Heart right ventricle (tissue), 16 donors: ENCODE results near the gene HLX. TPM values are rescaled to one million over a fixed set of nuclear protein-coding genes. Genes with fewer than 3 reads are reported as not detected.

Source experiments
- ATAC-seq, 8 donors: fragments of 200-7000 bp; cut with Tn5 transposase; one replicate each; pipeline ENCODE4 v1.9.1; 2020; ENCODE audit warnings: mild to moderate bottlenecking in 8 of 8, moderate library complexity in 8 of 8, moderate number of reproducible peaks in 1 of 8
- DNase-seq, 2 donors: peaks; one replicate each; pipeline ENCODE4 v3.0.0-alpha.2; 2020
- H3K27ac ChIP-seq, 10 donors: fragments of 200-600 bp; sonication (generic) in 2 of 10; one replicate each; pipeline versions ENCODE4 v1.5.0 to v1.8.0; 2020 to 2022; ENCODE audit warnings: mild to moderate bottlenecking in 3 of 10
- H3K27me3 ChIP-seq, 7 donors: fragments of 200-600 bp; one replicate each; pipeline ENCODE4 v1.8.0; 2021 to 2022; ENCODE audit warnings: mild to moderate bottlenecking in 2 of 7
- H3K36me3 ChIP-seq, 9 donors: fragments of 200-600 bp; sonication (generic) in 1 of 9; one replicate each; pipeline versions ENCODE4 v1.5.0 to v1.8.0; 2020 to 2022; ENCODE audit warnings: mild to moderate bottlenecking in 2 of 9
- H3K4me1 ChIP-seq, 9 donors: fragments of 200-600 bp; sonication (generic) in 1 of 9; one replicate each; pipeline versions ENCODE4 v1.5.0 to v1.8.0; 2020 to 2022; ENCODE audit warnings: mild to moderate bottlenecking in 4 of 9
- H3K4me3 ChIP-seq, 10 donors: fragments of 200-600 bp; sonication (generic) in 2 of 10; one replicate each; pipeline versions ENCODE4 v1.5.0 to v1.8.0; 2020 to 2022; ENCODE audit warnings: mild to moderate bottlenecking in 7 of 10, moderate library complexity in 2 of 10
- H3K9me3 ChIP-seq, 11 donors: fragments of 200-600 bp in 10 of 11; sonication (generic) in 2 of 11; one replicate each; pipeline versions ENCODE4 v1.5.0 to v1.8.0; 2013 to 2022; ENCODE audit warnings: mild to moderate bottlenecking in 2 of 11, control low read depth in 1 of 11, moderate library complexity in 1 of 11
- CTCF ChIP-seq, 9 donors: fragments of 200-600 bp; sonication (generic) in 2 of 9; IDR thresholded peaks; one replicate each; pipeline versions ENCODE4 v1.5.0 to v1.8.0; 2021 to 2022; ENCODE audit warnings: antibody characterized with exemption in 9 of 9, mild to moderate bottlenecking in 5 of 9, moderate library complexity in 1 of 9
- WGBS, 2 donors: extraction: QIAGEN DNeasy Blood & Tissue Kit; methylation state at CpG; one replicate each; pipeline ENCODE4 v1.1.7; 2013; ENCODE audit warnings: inconsistent platforms in 1 of 2; 5-methylcytosine and 5-hydroxymethylcytosine counted together
- intact Hi-C, 10 donors: fragments of 100-400 bp; cut with DNase I; formaldehyde crosslinking; loops; one replicate each; pipeline versions ENCODE4 v1.11.1 to v1.14.2; 2022
- polyA plus RNA-seq, 2 donors: library from polyadenylated mRNA; stranded (reverse); fragments of 200-250 nt; gene quantifications; one replicate each; pipeline ENCODE4 v1.2.3, GENCODE V29; 2013
- total RNA-seq, 10 donors: library from RNA; stranded (reverse); fragmentation: NEBNext Ultra II Directional in 3 of 10; extraction: Animal tissue kit (Norgen Biotek cat#: 25700) in 3 of 10; gene quantifications; one replicate each; pipeline versions ENCODE4 v1.2.1 to v1.2.4, GENCODE V29; 2021 to 2023
- donor health status: Arrhythmogenic right ventricular cardiomyopathy.
- donor health status: ischemic (EF 13 %, LVEDD 7.1; RV severe dilation, severe dysfunction).
- donor health status: healthy with polysubstance abuse.
- donor health status: DM: no; HTN: yes; CAD: no.
- donor health status: DM: no; HTN: no; CAD: no.
- donor health status: ischemic (EF 25% LVEDD 6.9; RV normal size, moderate dysfunction).
- donor health status: ischemic (EF 25% LVEDD 5.7; RV mildly dilated, moderate dysfunction).
- donor health status: healthy.
- donor health status: DM: yes; HTN: yes; CAD: no.
- donor health status: Ischemic cardiomyopathy.
- donor health status: ischemic (EF 35%, LVEDD 5.7; RV mildly dilated, moderate dysfunction).
- donor health status: nonischemic (EF 11% LVEDD 7.7; RV severe dilation, severe dysfunction).
- donor health status: DM: yes; HTN: yes; CAD: no.
- donor health status: PGD.
- donor health status: ischemic (EF 29% LVEDD 5.4; RV normal size, mild dysfunction).
- donor health status: nonischemic (EF 23%, LVEDD 6.1; RV moderate dilation, normal function).

The HLX gene
- total and polyA plus RNA-seq, 12 donors: 4.3 to 13.8 (median 6.7) TPM

DNA sequence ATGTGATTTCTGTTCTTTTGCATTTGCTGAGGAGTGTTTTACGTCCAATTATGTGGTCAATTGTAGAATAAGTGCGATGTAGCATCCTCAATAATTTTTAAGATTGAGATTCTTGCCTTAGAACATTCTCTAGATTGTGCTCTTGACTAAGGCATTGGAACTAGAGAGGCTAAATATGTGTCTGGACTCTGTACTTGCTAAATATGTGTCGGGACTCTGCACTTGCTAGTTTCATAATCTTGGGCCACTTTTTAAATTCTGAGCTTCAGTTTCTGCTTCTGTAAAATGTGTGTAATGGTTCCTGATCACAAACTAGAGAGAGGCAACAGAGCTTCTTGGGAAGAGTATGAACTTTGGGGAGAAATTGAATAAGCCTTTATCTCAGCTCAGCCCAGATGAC lies 21.6 kb downstream of the HLX start:
- peaks cover 0 to 7% (median 0%) of the 10 kb centered on the region in 9 donors for H3K4me1 ChIP-seq
- no peaks in the 10 kb centered on the region for H3K36me3 ChIP-seq
- intact Hi-C loops: loop anchor here in 6 of 10 donors (10.0 kb wide), 5 partner anchors 274 to 534 kb away; no protein-coding TSS in a partner anchor
- peaks cover 0 to 4% (median 0%) of the 10 kb centered on the region in 11 donors for H3K9me3 ChIP-seq
- DNase-seq (no peak), ATAC-seq (no peak)
- no peak overlapping the region for H3K4me3 ChIP-seq
- no peak overlapping the region for H3K27ac ChIP-seq
- 89 to 93% methylated on average over 3 of the region's 3 CpGs for WGBS, 2 donors
- H3K27me3 ChIP-seq: peaks cover 0 to 20% (median 10%) of the 10 kb centered on the region in 7 donors
- TF ChIP-seq CTCF (IDR thresholded peaks at IDR 0.05): no peak

- no peak for ATAC-seq
- Histone ChIP-seq H3K4me1 (peaks cover 0 to 7% (median 0%) of the 10 kb centered on the region in 9 donors), H3K9me3 (peaks cover 0 to 4% (median 0%) of the 10 kb centered on the region in 11 donors), H3K4me3 (no peak overlapping the region), H3K36me3 (no peaks in the 10 kb centered on the region), H3K27ac (no peak overlapping the region), H3K27me3 (peaks cover 0 to 11% (median 0%) of the 10 kb centered on the region in 7 donors)
- TF ChIP-seq CTCF (IDR thresholded peaks at IDR 0.05): no peak
- 73 to 79% methylated on average over 2 of the region's 2 CpGs for WGBS, 2 donors
- DNase-seq: no peak
- intact Hi-C loops: loop anchor here in 6 of 10 donors (10.0 kb wide), 5 partner anchors 273 to 533 kb away; no protein-coding TSS in a partner anchor
These were observed 22.6 kb downstream of the HLX start for GRCh38 chr1:220901881-220902280.

- Histone ChIP-seq H3K27me3 (peaks cover 0 to 11% (median 0%) of the 10 kb centered on the region in 7 donors), H3K4me3 (no peak overlapping the region), H3K4me1 (peaks cover 0 to 7% (median 0%) of the 10 kb centered on the region in 9 donors), H3K27ac (no peak overlapping the region), H3K36me3 (no peaks in the 10 kb centered on the region), H3K9me3 (peaks cover 0 to 2% (median 0%) of the 10 kb centered on the region in 11 donors)
- no peak for TF ChIP-seq CTCF (IDR thresholded peaks at IDR 0.05)
- DNase-seq (no peak), ATAC-seq (no peak)
- WGBS, 2 donors: 89 to 94% methylated on average over 1 of the region's 1 CpG
- intact Hi-C loops: loop anchor here in 6 of 10 donors (10.0 kb wide), 5 partner anchors 272 to 532 kb away; no protein-coding TSS in a partner anchor
These were observed 23.7 kb downstream of the HLX start for GRCh38 chr1:220902916-220903315.

- H3K27ac ChIP-seq: no peak overlapping the region
- WGBS, 2 donors: 64 to 82% methylated on average over 3 of the region's 3 CpGs
- H3K9me3 ChIP-seq: no peaks in the 10 kb centered on the region
- H3K4me1 ChIP-seq: peaks cover 0 to 9% (median 0%) of the 10 kb centered on the region in 9 donors
- no peak for DNase-seq
- no peak for ATAC-seq
- no peak for TF ChIP-seq CTCF (IDR thresholded peaks at IDR 0.05)
- peaks cover 0 to 11% (median 0%) of the 10 kb centered on the region in 7 donors for H3K27me3 ChIP-seq
- H3K4me3 ChIP-seq: no peak overlapping the region
- intact Hi-C loops: loop anchor here in 8 of 10 donors (5.0 to 10.0 kb wide), 8 partner anchors 270 to 530 kb away; no protein-coding TSS in a partner anchor
- no peaks in the 10 kb centered on the region for H3K36me3 ChIP-seq
These were observed 25.6 kb downstream of the HLX start for GRCh38 chr1:220904876-220905275.
